ENCODE measurements around the gene SLBP.

- TF ChIP-seq POLR2AphosphoS5 (IDR thresholded peaks at IDR 0.05; ENCODE audit: low read depth, low read length) (no peak), CTCF (IDR thresholded peaks at IDR 0.05) (no peak)
Observed at GRCh38 chr4:1741208-1741607, 29.1 kb upstream of the SLBP start.
